H9 (cell line): ENCODE results near the gene TRAK1. TPM values are rescaled to one million over a fixed set of nuclear protein-coding genes. Genes with fewer than 3 reads are reported as not detected.

Experiments
- DNase-seq: peaks from one replicate; pipeline ENCODE4 v3.0.0-alpha.2; 2017
- H2AFZ ChIP-seq: one replicate; pipeline ENCODE4 v1.6.1; 2013; ENCODE audit warnings: mild to moderate bottlenecking, low read length, control low read depth, moderate library complexity
- H2AK5ac ChIP-seq: 2 replicates; pipeline ENCODE4 v1.6.1; 2013; ENCODE audit warnings: low read length, control low read depth, mixed read lengths; ENCODE audit not compliant: insufficient read length
- H2BK120ac ChIP-seq: one replicate; pipeline ENCODE4 v1.6.1; 2013; ENCODE audit warnings: low read depth, mild to moderate bottlenecking, low read length, control low read depth, inconsistent platforms; ENCODE audit not compliant: poor library complexity, severe bottlenecking
- H2BK12ac ChIP-seq: 2 replicates; pipeline ENCODE4 v1.6.1; 2013; ENCODE audit warnings: low read length, control low read depth, mixed read lengths, low read depth; ENCODE audit not compliant: insufficient read length
- H2BK15ac ChIP-seq: 2 replicates; pipeline ENCODE4 v1.6.1; 2013; ENCODE audit warnings: low read depth, low read length, control low read depth
- H2BK20ac ChIP-seq: one replicate; pipeline ENCODE4 v1.6.1; 2013; ENCODE audit warnings: low read depth, mild to moderate bottlenecking, low read length, control low read depth, inconsistent platforms; ENCODE audit not compliant: poor library complexity, severe bottlenecking
- H2BK5ac ChIP-seq: 2 replicates; pipeline ENCODE4 v1.6.1; 2013; ENCODE audit warnings: low read length, control low read depth, mixed read lengths; ENCODE audit not compliant: insufficient read length
- H3K14ac ChIP-seq: 2 replicates; pipeline ENCODE4 v1.6.1; 2013; ENCODE audit warnings: low read length, control low read depth; ENCODE audit not compliant: insufficient read depth
- H3K18ac ChIP-seq: 2 replicates; pipeline ENCODE4 v1.6.1; 2013; ENCODE audit warnings: low read depth, mild to moderate bottlenecking, mixed read lengths, low read length, control low read depth; ENCODE audit not compliant: insufficient read length
- H3K23ac ChIP-seq: 2 replicates; pipeline ENCODE4 v1.6.1; 2013; ENCODE audit warnings: low read length, control low read depth, mixed read lengths, low read depth; ENCODE audit not compliant: insufficient read length
- H3K23me2 ChIP-seq: 2 replicates; pipeline ENCODE4 v1.6.1; 2013; ENCODE audit warnings: low read depth, mild to moderate bottlenecking, mixed read lengths, low read length, control low read depth; ENCODE audit not compliant: insufficient read length, poor library complexity, severe bottlenecking
- H3K27ac ChIP-seq: 2 replicates; pipeline ENCODE4 v1.5.1; 2013; ENCODE audit warnings: low read length, control low read depth, mixed read lengths, low read depth; ENCODE audit not compliant: insufficient read length
- H3K27me3 ChIP-seq: 2 replicates; pipeline ENCODE4 v1.6.1; 2013; ENCODE audit warnings: low read length, control low read depth, inconsistent platforms; ENCODE audit not compliant: insufficient read depth
- H3K4ac ChIP-seq: 2 replicates; pipeline ENCODE4 v1.6.1; 2013; ENCODE audit warnings: low read depth, mild to moderate bottlenecking, control low read depth, inconsistent platforms, low read length, moderate library complexity
- H3K4me1 ChIP-seq: 2 replicates; pipeline ENCODE4 v1.6.1; 2013; ENCODE audit warnings: low read length, control low read depth, inconsistent platforms; ENCODE audit not compliant: insufficient read depth
- H3K4me2 ChIP-seq: 2 replicates; pipeline ENCODE4 v1.6.1; 2013; ENCODE audit warnings: low read length, control low read depth, mixed read lengths; ENCODE audit not compliant: insufficient read length, insufficient read depth
- H3K56ac ChIP-seq: 2 replicates; pipeline ENCODE4 v1.6.1; 2013; ENCODE audit warnings: low read depth, mild to moderate bottlenecking, mixed read lengths, low read length, control low read depth; ENCODE audit not compliant: insufficient read length
- H3K79me1 ChIP-seq: 2 replicates; pipeline ENCODE4 v1.6.1; 2013; ENCODE audit warnings: low read depth, mild to moderate bottlenecking, moderate library complexity, low read length, control low read depth, inconsistent platforms; ENCODE audit not compliant: insufficient read depth, poor library complexity, severe bottlenecking
- H3K79me2 ChIP-seq: 2 replicates; pipeline ENCODE4 v1.6.1; 2013; ENCODE audit warnings: low read length, control low read depth, inconsistent platforms; ENCODE audit not compliant: insufficient read depth
- H3K9ac ChIP-seq: 2 replicates; pipeline ENCODE4 v1.6.1; 2013; ENCODE audit warnings: low read length, control low read depth, mixed read lengths; ENCODE audit not compliant: insufficient read length; ENCODE audit errors: extremely low read depth
- H3K9me3 ChIP-seq: one replicate; pipeline ENCODE4 v1.6.1; 2013; ENCODE audit warnings: low read depth, low read length, inconsistent platforms; ENCODE audit not compliant: control insufficient read depth
- H3T11ph ChIP-seq: one replicate; pipeline ENCODE4 v1.6.1; 2013; ENCODE audit warnings: mild to moderate bottlenecking, low read length, control low read depth, inconsistent platforms
- H4K20me1 ChIP-seq: one replicate; pipeline ENCODE4 v1.6.1; 2013; ENCODE audit not compliant: control insufficient read depth, insufficient read length, insufficient read depth
- H4K5ac ChIP-seq: 2 replicates; pipeline ENCODE4 v1.6.1; 2013; ENCODE audit warnings: low read depth, mild to moderate bottlenecking, mixed read lengths, low read length, control low read depth; ENCODE audit not compliant: insufficient read length
- H4K8ac ChIP-seq: replicated peaks from 2 replicates; pipeline ENCODE4 v1.6.1; 2013; ENCODE audit warnings: low read length, control low read depth, mixed read lengths, low read depth; ENCODE audit not compliant: insufficient read length
- H4K91ac ChIP-seq: 2 replicates; pipeline ENCODE4 v1.6.1; 2013; ENCODE audit warnings: low read depth, mild to moderate bottlenecking, moderate library complexity, mixed read lengths, low read length, control low read depth; ENCODE audit not compliant: insufficient read length
- H3K27ac Mint-ChIP-seq, 3 experiments: 2 replicates in 2 of 3; 3 replicates in 1 of 3; pipeline ENCODE4 v1.8.0; 2020 to 2021; ENCODE audit warnings: mixed read lengths in 3 of 3, mild to moderate bottlenecking in 1 of 3, moderate library complexity in 1 of 3
- H3K27me3 Mint-ChIP-seq: 2 replicates; pipeline ENCODE4 v1.8.0; 2021; ENCODE audit warnings: low read depth, mild to moderate bottlenecking, moderate library complexity, mixed read lengths
- H3K36me3 Mint-ChIP-seq, 3 experiments: 2 replicates in 2 of 3; 3 replicates in 1 of 3; pipeline ENCODE4 v1.8.0; 2020 to 2021; ENCODE audit warnings: low read depth in 3 of 3, mixed read lengths in 3 of 3; ENCODE audit not compliant: insufficient read depth in 1 of 3
- H3K4me1 Mint-ChIP-seq, 2 experiments: 2 replicates each; pipeline ENCODE4 v1.8.0; 2020; ENCODE audit warnings: mixed read lengths in 2 of 2
- H3K4me3 Mint-ChIP-seq, 2 experiments: 2 replicates in 1 of 2; 3 replicates in 1 of 2; pipeline ENCODE4 v1.8.0; 2020 to 2021; ENCODE audit warnings: mild to moderate bottlenecking in 2 of 2, mixed read lengths in 2 of 2, moderate library complexity in 1 of 2
- H3K9me3 Mint-ChIP-seq, 2 experiments: 2 replicates in 1 of 2; 3 replicates in 1 of 2; pipeline ENCODE4 v1.8.0; 2020; ENCODE audit warnings: mild to moderate bottlenecking in 2 of 2, mixed read lengths in 2 of 2, moderate library complexity in 1 of 2
- WGBS: extraction: QIAGEN DNeasy Blood & Tissue Kit; methylation state at CpG from one replicate; pipeline ENCODE4 v1.1.7; 2013; ENCODE audit warnings: missing lambda C conversion rate, low lambda C conversion rate, mixed read lengths; ENCODE audit not compliant: insufficient read length; ENCODE audit errors: extremely low coverage; 5-methylcytosine and 5-hydroxymethylcytosine counted together
- total RNA-seq: library from RNA; stranded (reverse); gene quantifications from 2 replicates; pipeline ENCODE4 v1.2.1, GENCODE V29; 2021
- TF ChIP-seq, protein P1 (sequence below): fragments of 200-600 bp; sonication (generic); conservative IDR thresholded peaks from 3 replicates; pipeline ENCODE4 v1.8.0; 2021; ENCODE audit warnings: antibody characterized with exemption, mild to moderate bottlenecking

TRAK1 gene
- total RNA-seq, 1 experiment from 2014 or later: 34.2 TPM

- Histone ChIP-seq H2AK5ac (no peak overlapping the region), H3K79me2 (no peaks in the 10 kb centered on the region), H3K18ac (no peak overlapping the region), H3K9ac (no peak overlapping the region), H3K23ac (no peak overlapping the region), H3K14ac (no peak overlapping the region; the same call in 1 of the 2 replicates), H4K20me1 (no peaks in the 10 kb centered on the region), H3K9me3 (no peaks in the 10 kb centered on the region), H2BK12ac (no peak overlapping the region), H3K27me3 (peaks cover 14% of the 10 kb centered on the region; the same call in 1 of the 2 replicates), H3K27ac (no peak overlapping the region), H4K5ac (no peak overlapping the region), H4K8ac (no peak overlapping the region), H2AFZ (no peak overlapping the region), H3T11ph (no peak overlapping the region), H2BK15ac (no peak overlapping the region), H3K23me2 (peaks cover 6% of the 10 kb centered on the region), H3K4ac (no peak overlapping the region), H2BK120ac (no peak overlapping the region), H3K56ac (no peak overlapping the region), H2BK20ac (no peak overlapping the region), H3K4me1 (no peaks in the 10 kb centered on the region), H4K91ac (peak overlapping the region; percentile 49), H2BK5ac (no peak overlapping the region), H3K79me1 (no peaks in the 10 kb centered on the region), H3K4me2 (no peak overlapping the region)
- H3K27ac Mint-ChIP-seq: no peak overlapping the region
- peaks cover 4 to 5% of the 10 kb centered on the region in 2 experiments; a peak in 3 of 5 replicates for H3K9me3 Mint-ChIP-seq
- H3K27me3 Mint-ChIP-seq: peaks cover 88% of the 10 kb centered on the region
- no peak overlapping the region for H3K4me3 Mint-ChIP-seq
- TF ChIP-seq, protein P1, sequence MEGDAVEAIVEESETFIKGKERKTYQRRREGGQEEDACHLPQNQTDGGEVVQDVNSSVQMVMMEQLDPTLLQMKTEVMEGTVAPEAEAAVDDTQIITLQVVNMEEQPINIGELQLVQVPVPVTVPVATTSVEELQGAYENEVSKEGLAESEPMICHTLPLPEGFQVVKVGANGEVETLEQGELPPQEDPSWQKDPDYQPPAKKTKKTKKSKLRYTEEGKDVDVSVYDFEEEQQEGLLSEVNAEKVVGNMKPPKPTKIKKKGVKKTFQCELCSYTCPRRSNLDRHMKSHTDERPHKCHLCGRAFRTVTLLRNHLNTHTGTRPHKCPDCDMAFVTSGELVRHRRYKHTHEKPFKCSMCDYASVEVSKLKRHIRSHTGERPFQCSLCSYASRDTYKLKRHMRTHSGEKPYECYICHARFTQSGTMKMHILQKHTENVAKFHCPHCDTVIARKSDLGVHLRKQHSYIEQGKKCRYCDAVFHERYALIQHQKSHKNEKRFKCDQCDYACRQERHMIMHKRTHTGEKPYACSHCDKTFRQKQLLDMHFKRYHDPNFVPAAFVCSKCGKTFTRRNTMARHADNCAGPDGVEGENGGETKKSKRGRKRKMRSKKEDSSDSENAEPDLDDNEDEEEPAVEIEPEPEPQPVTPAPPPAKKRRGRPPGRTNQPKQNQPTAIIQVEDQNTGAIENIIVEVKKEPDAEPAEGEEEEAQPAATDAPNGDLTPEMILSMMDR: no peak
- no peak for DNase-seq
- no CpG with 5 or more reads among the region's 60 CpGs for WGBS
- peaks cover 0 to 5% (median 0%) of the 10 kb centered on the region in 3 experiments; a peak in 1 of 7 replicates for H3K36me3 Mint-ChIP-seq
- H3K4me1 Mint-ChIP-seq: peaks cover 12 to 17% of the 10 kb centered on the region in 2 experiments
Observed at GRCh38 chr3:42265059-42265991, 174.2 kb downstream of the TRAK1 start.
